Measurements from ENCODE around the gene C1S. TPM values are rescaled to one million over a fixed set of nuclear protein-coding genes. Genes with fewer than 3 reads are reported as not detected.
"Not testable (repeated sequence)": the region's sequence is repeated elsewhere in the genome, so short reads cannot be mapped to it uniquely, and the experiment has no call there.

Gene C1S
- 91.1 TPM for total RNA-seq
- 10 to 100 TPM; 56.2 to 94.2 (median 77.6) TPM for polyA plus RNA-seq (ENCODE audit: insufficient read depth in 1 of 8, insufficient read length in 8 of 8, low replicate concordance in 1 of 8)
- long read RNA-seq, donor 1, transcript C1S-201 (12 exons, 2,972 nt): major isoform, 6 of 51 reads
- long read RNA-seq, donor 1, partial matches to known transcripts: 41 of 51 reads
- long read RNA-seq, donor 1, other reads (novel, unspliced or antisense): 0 of 51 reads
- long read RNA-seq, donor 2, partial matches to known transcripts: 0 of 4 reads
- long read RNA-seq, donor 2, other reads (novel, unspliced or antisense): 0 of 4 reads
- long read RNA-seq, donor 3, transcript C1S-202 (12 exons, 2,635 nt): minor isoform, 11 of 74 reads
- long read RNA-seq, donor 3, transcript C1S-201 (12 exons, 2,972 nt): major isoform, 22 of 74 reads
- long read RNA-seq, donor 3, partial matches to known transcripts: 38 of 74 reads
- long read RNA-seq, donor 3, other reads (novel, unspliced or antisense): 0 of 74 reads
- long read RNA-seq, donor 4, transcript C1S-202 (12 exons, 2,635 nt): minor isoform, 6 of 30 reads
- long read RNA-seq, donor 4, transcript C1S-201 (12 exons, 2,972 nt): major isoform, 10 of 30 reads
- long read RNA-seq, donor 4, partial matches to known transcripts: 13 of 30 reads
- long read RNA-seq, donor 4, other reads (novel, unspliced or antisense): 0 of 30 reads
- long read RNA-seq, donor 5, transcript C1S-202 (12 exons, 2,635 nt): minor isoform, 6 of 94 reads
- long read RNA-seq, donor 5, transcript C1S-201 (12 exons, 2,972 nt): major isoform, 30 of 94 reads
- long read RNA-seq, donor 5, partial matches to known transcripts: 54 of 94 reads
- long read RNA-seq, donor 5, other reads (novel, unspliced or antisense): 0 of 94 reads
- long read RNA-seq, donor 6, transcript C1S-202 (12 exons, 2,635 nt): minor isoform, 6 of 106 reads
- long read RNA-seq, donor 6, transcript C1S-201 (12 exons, 2,972 nt): major isoform, 26 of 106 reads
- long read RNA-seq, donor 6, partial matches to known transcripts: 70 of 106 reads
- long read RNA-seq, donor 6, other reads (novel, unspliced or antisense): 0 of 106 reads
- long read RNA-seq, donor 7, transcript C1S-201 (12 exons, 2,972 nt): major isoform, 8 of 68 reads
- long read RNA-seq, donor 7, partial matches to known transcripts: 54 of 68 reads
- long read RNA-seq, donor 7, other reads (novel, unspliced or antisense): 0 of 68 reads
- long read RNA-seq, donor 8, transcript C1S-201 (12 exons, 2,972 nt): major isoform, 16 of 20 reads
- long read RNA-seq, donor 8, partial matches to known transcripts: 0 of 20 reads
- long read RNA-seq, donor 8, other reads (novel, unspliced or antisense): 0 of 20 reads
- long read RNA-seq, donor 9, transcript C1S-201 (12 exons, 2,972 nt): major isoform, 8 of 79 reads
- long read RNA-seq, donor 9, partial matches to known transcripts: 68 of 79 reads
- long read RNA-seq, donor 9, other reads (novel, unspliced or antisense): 0 of 79 reads
- long read RNA-seq, donor 10, transcript C1S-202 (12 exons, 2,635 nt): minor isoform, 6 of 75 reads
- long read RNA-seq, donor 10, transcript C1S-201 (12 exons, 2,972 nt): major isoform, 23 of 75 reads
- long read RNA-seq, donor 10, partial matches to known transcripts: 45 of 75 reads
- long read RNA-seq, donor 10, other reads (novel, unspliced or antisense): 0 of 75 reads
- long read RNA-seq, donor 11, transcript C1S-201 (12 exons, 2,972 nt): major isoform, 16 of 41 reads
- long read RNA-seq, donor 11, partial matches to known transcripts: 20 of 41 reads
- long read RNA-seq, donor 11, other reads (novel, unspliced or antisense): 0 of 41 reads

GRCh38 chr12:7060353-7060954 is at the start of gene C1S:
Gene C1S, plus strand, starts transcription at chr12:7060718. Its CDS starts 1,195 bp downstream, at chr12:7061913.
- Histone ChIP-seq H3K4me1 (ENCODE audit: control insufficient read depth, insufficient read depth, low read length) (peaks cover 20% of the 10 kb centered on the region), H3K27me3 (ENCODE audit: control insufficient read depth, insufficient read depth, low read length) (no peaks in the 10 kb centered on the region), H3K9me3 (replicated peaks; ENCODE audit: control insufficient read depth, low read depth, low read length) (no peaks in the 10 kb centered on the region), H3K36me3 (ENCODE audit: control insufficient read depth, insufficient read depth, low read length) (peaks cover 2% of the 10 kb centered on the region), H3K4me3 (ENCODE audit: low read length) (peak within 1 kb of the TSS; percentile 40), H3K27ac (ENCODE audit: low read length) (peak within 1 kb of the TSS; percentile 90)
- DNase-seq: peak; percentile 98
- WGBS (ENCODE audit: insufficient coverage): no CpG with 5 or more reads among the region's 10 CpGs

- H3K9me3 ChIP-seq (replicated peaks; ENCODE audit: control insufficient read depth, low read depth, low read length); DNase-seq; H3K27me3 ChIP-seq (ENCODE audit: control insufficient read depth, insufficient read depth, low read length); H3K4me3 ChIP-seq (ENCODE audit: low read length); H3K27ac ChIP-seq (ENCODE audit: low read length); H3K4me1 ChIP-seq (ENCODE audit: control insufficient read depth, insufficient read depth, low read length): not testable (repeated sequence)
- WGBS (ENCODE audit: insufficient coverage): no CpG with 5 or more reads among the region's 4 CpGs
- H3K36me3 ChIP-seq (ENCODE audit: control insufficient read depth, insufficient read depth, low read length): peaks cover 22% of the 10 kb centered on the region
Observed at GRCh38 chr12:7011398-7011797, 49.1 kb upstream of the C1S start.

- no peaks in the 10 kb centered on the region for H3K9me3 ChIP-seq (replicated peaks; ENCODE audit: control insufficient read depth, low read depth, low read length)
- H3K27ac ChIP-seq (ENCODE audit: low read length): no peak overlapping the region
- H3K4me3 ChIP-seq (ENCODE audit: low read length): no peak overlapping the region
- H3K27me3 ChIP-seq (ENCODE audit: control insufficient read depth, insufficient read depth, low read length): no peaks in the 10 kb centered on the region
- 87% methylated on average over 2 of the region's 4 CpGs for WGBS (ENCODE audit: insufficient coverage)
- H3K36me3 ChIP-seq (ENCODE audit: control insufficient read depth, insufficient read depth, low read length): peaks cover 22% of the 10 kb centered on the region
- no peaks in the 10 kb centered on the region for H3K4me1 ChIP-seq (ENCODE audit: control insufficient read depth, insufficient read depth, low read length)
- DNase-seq: no peak
Observed at GRCh38 chr12:7012024-7012607, 48.4 kb upstream of the C1S start.

- Histone ChIP-seq H3K9me3 (replicated peaks; ENCODE audit: control insufficient read depth, low read depth, low read length) (no peaks in the 10 kb centered on the region), H3K4me1 (ENCODE audit: control insufficient read depth, insufficient read depth, low read length) (no peaks in the 10 kb centered on the region), H3K27me3 (ENCODE audit: control insufficient read depth, insufficient read depth, low read length) (no peaks in the 10 kb centered on the region), H3K4me3 (ENCODE audit: low read length) (no peak overlapping the region), H3K27ac (ENCODE audit: low read length) (no peak overlapping the region), H3K36me3 (ENCODE audit: control insufficient read depth, insufficient read depth, low read length) (peaks cover 22% of the 10 kb centered on the region)
- 89% methylated on average over 3 of the region's 3 CpGs for WGBS (ENCODE audit: insufficient coverage)
- no peak for DNase-seq
Observed at GRCh38 chr12:7013101-7013500, 47.4 kb upstream of the C1S start.

- no peak for DNase-seq
- Histone ChIP-seq H3K4me3 (ENCODE audit: low read length) (no peak overlapping the region), H3K27me3 (ENCODE audit: control insufficient read depth, insufficient read depth, low read length) (no peaks in the 10 kb centered on the region), H3K36me3 (ENCODE audit: control insufficient read depth, insufficient read depth, low read length) (peaks cover 18% of the 10 kb centered on the region), H3K27ac (ENCODE audit: low read length) (no peak overlapping the region), H3K9me3 (replicated peaks; ENCODE audit: control insufficient read depth, low read depth, low read length) (no peaks in the 10 kb centered on the region), H3K4me1 (ENCODE audit: control insufficient read depth, insufficient read depth, low read length) (peaks cover 2% of the 10 kb centered on the region)
- 90% methylated on average over 2 of the region's 6 CpGs for WGBS (ENCODE audit: insufficient coverage)
Observed at GRCh38 chr12:7015555-7016370, 44.8 kb upstream of the C1S start.

GRCh38 chr12:7016958-7017571 is 43.5 kb upstream of the C1S start:
- Histone ChIP-seq H3K4me3 (ENCODE audit: low read length) (no peak overlapping the region), H3K4me1 (ENCODE audit: control insufficient read depth, insufficient read depth, low read length) (peaks cover 2% of the 10 kb centered on the region), H3K36me3 (ENCODE audit: control insufficient read depth, insufficient read depth, low read length) (peaks cover 14% of the 10 kb centered on the region), H3K27me3 (ENCODE audit: control insufficient read depth, insufficient read depth, low read length) (no peaks in the 10 kb centered on the region), H3K27ac (ENCODE audit: low read length) (peak overlapping the region; percentile 29), H3K9me3 (replicated peaks; ENCODE audit: control insufficient read depth, low read depth, low read length) (no peaks in the 10 kb centered on the region)
- DNase-seq: peak; percentile 10
- WGBS (ENCODE audit: insufficient coverage): 88% methylated on average over 1 of the region's 6 CpGs

GRCh38 chr12:7017870-7018349 is 42.6 kb upstream of the C1S start:
- H3K4me1 ChIP-seq (ENCODE audit: control insufficient read depth, insufficient read depth, low read length): peaks cover 2% of the 10 kb centered on the region
- no peak for DNase-seq
- 1% methylated on average over 20 of the region's 25 CpGs for WGBS (ENCODE audit: insufficient coverage)
- no peaks in the 10 kb centered on the region for H3K27me3 ChIP-seq (ENCODE audit: control insufficient read depth, insufficient read depth, low read length)
- peak overlapping the region; percentile 78 for H3K4me3 ChIP-seq (ENCODE audit: low read length)
- no peaks in the 10 kb centered on the region for H3K9me3 ChIP-seq (replicated peaks; ENCODE audit: control insufficient read depth, low read depth, low read length)
- peaks cover 8% of the 10 kb centered on the region for H3K36me3 ChIP-seq (ENCODE audit: control insufficient read depth, insufficient read depth, low read length)
- peak overlapping the region; percentile 96 for H3K27ac ChIP-seq (ENCODE audit: low read length)
